ENCODE results near the gene SLC24A3.

DNA sequence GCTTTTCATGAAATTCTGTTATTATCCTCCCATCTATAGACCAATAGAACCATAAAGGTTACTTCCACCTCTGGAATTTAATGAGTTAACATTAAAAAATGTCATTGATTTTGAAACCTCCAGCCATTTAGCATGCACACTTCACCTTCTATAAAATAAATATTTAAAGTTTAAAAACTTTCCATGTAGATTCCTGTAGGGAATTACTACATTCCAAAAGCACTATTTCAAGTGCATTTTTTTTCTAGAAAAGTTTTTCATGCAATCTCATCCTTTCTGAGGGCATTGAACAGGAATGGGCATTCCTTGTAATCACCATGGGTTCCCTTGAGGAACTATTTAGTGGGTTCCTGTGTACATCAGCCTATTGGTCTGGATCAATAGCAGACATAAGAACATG lies 291.8 kb downstream of the SLC24A3 start:
- TF ChIP-seq, protein P1, sequence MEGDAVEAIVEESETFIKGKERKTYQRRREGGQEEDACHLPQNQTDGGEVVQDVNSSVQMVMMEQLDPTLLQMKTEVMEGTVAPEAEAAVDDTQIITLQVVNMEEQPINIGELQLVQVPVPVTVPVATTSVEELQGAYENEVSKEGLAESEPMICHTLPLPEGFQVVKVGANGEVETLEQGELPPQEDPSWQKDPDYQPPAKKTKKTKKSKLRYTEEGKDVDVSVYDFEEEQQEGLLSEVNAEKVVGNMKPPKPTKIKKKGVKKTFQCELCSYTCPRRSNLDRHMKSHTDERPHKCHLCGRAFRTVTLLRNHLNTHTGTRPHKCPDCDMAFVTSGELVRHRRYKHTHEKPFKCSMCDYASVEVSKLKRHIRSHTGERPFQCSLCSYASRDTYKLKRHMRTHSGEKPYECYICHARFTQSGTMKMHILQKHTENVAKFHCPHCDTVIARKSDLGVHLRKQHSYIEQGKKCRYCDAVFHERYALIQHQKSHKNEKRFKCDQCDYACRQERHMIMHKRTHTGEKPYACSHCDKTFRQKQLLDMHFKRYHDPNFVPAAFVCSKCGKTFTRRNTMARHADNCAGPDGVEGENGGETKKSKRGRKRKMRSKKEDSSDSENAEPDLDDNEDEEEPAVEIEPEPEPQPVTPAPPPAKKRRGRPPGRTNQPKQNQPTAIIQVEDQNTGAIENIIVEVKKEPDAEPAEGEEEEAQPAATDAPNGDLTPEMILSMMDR (IDR thresholded peaks at IDR 0.05; ENCODE audit: low read depth, low read length, poor library complexity, severe bottlenecking), result no peak
- no peak for TF ChIP-seq EZH2phosphoT487 (IDR thresholded peaks at IDR 0.05; ENCODE audit: borderline replicate concordance, low read length)

Data from DOHH2 (cell line).